ENCODE data around the gene AQP2.
A peak's percentile ranks its signal among the peaks of the same experiment; 100 is the strongest.

AQP2 gene, protein sequence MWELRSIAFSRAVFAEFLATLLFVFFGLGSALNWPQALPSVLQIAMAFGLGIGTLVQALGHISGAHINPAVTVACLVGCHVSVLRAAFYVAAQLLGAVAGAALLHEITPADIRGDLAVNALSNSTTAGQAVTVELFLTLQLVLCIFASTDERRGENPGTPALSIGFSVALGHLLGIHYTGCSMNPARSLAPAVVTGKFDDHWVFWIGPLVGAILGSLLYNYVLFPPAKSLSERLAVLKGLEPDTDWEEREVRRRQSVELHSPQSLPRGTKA

DNA sequence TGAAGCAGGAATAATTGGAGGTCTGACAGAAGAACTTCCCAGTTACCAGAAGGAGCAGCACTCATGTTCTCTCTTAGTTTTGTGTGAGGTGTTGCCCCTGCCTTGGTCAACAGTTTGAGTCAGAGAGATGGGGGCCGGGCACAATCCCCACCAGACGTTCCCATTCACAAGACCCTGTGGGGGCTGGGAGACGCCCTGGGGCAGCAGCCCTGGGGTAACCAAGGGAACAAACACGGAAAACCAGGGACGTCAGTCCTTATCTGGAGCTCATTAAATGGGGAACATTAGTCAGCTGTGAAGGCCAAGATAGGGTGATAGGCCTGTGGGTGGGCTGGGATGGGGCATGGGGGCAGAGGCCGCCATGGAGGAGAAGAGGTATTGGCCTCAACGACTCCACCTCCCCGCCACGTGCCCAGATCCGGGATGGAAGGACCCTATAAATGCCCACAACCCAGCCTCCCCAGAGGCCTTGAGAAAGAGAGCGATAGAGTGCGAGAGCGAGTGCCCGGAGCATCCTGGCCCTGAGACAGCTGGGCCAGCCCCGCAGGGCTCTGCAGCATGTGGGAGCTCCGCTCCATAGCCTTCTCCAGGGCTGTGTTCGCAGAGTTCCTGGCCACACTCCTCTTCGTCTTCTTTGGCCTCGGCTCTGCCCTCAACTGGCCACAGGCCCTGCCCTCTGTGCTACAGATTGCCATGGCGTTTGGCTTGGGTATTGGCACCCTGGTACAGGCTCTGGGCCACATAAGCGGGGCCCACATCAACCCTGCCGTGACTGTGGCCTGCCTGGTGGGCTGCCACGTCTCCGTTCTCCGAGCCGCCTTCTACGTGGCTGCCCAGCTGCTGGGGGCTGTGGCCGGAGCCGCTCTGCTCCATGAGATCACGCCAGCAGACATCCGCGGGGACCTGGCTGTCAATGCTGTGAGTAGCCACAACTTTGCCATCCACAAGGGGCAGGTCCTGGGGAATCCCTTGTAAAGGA, at the start of gene AQP2:
AQP2 (plus strand) TSS at position 465 of the 979 bp plus-strand sequence; CDS start at position 559, 94 bp downstream.
- no peak for DNase-seq

DNA sequence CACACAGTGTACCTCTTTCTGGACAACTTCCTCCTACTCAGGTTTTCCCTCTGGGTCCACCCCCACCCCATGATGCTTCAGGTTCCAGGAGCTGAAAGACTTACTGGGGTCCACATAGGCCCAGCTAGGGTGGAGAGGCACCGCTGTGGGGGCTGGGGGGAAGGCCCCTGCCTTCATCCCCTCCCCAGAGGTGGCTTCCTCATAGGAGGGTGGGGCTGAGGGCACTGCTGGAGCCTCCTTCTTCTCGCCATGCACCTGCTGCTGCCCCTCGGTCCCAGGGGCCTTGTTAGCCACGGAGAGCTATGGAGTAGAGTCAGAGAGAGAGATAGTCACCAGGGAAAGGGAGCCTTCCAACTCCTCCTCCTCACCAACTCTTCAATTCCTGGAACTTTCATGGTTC, 49.5 kb upstream of the AQP2 start:
- DNase-seq: no peak

DNA sequence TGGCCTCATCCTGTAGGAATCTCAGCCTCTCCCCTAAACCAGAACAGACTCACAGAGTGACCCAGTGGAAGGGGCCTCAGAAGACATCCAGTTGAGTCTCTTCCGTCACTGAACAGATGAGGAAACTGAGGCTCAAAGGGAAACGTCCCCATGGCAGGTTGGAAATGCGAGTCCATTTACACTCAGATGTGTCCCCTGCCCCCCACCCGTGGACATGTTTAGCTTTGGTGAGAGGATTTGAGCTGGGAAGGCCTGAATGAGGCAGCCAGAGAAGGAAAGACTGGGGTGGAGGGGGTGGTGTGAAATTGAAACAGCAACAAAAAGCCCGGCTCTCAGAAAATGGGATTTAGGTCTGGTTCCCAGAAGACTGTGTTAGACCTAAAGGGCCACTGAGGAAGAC, 48.6 kb upstream of the AQP2 start:
- DNase-seq: no peak

DNA sequence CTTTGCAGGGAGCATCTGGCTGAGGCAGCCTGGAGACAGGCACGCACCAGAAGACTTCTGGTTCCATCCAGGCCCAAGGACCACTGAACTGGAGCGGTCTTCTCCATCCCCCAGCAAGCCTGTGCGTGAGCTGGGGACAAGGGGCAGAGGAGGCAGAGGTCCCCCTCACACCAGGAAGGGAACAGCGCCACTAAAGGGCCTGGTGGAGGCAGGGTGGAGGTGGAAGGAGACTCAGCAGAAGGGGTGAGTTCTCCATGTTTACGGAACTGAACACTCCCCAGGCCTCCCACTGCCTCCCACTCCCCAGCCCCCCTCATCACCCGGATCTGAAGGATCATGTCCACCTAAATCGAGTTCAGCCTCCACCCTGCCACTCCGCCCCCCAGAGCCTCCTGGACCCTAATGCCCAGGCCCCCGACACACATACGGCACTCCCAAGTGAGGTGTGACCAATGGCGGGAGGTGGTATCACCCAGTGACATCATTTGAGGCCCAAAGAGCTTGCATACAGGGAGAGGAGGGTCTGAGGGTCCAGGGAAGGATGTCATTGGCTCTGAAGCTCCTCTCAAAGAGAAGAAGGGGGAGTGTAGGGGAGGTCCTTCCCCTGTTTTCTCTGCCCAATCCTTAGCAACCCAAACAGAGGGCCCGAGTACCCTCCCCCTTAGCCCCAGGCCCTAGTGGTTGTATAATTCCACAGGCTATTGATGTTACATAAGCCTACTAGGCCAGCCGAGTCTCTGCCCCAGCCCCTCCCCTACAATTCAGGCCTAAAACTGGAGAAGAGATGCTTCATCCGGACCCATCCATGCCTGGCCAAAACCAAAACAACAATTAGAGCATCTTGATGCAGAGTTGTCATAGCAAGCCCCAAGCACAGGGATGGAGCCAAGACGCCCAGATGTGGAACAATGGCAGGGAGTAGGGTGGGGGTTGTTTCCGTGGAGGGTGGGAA, 47.9 kb upstream of the AQP2 start:
- no peak for DNase-seq

DNA sequence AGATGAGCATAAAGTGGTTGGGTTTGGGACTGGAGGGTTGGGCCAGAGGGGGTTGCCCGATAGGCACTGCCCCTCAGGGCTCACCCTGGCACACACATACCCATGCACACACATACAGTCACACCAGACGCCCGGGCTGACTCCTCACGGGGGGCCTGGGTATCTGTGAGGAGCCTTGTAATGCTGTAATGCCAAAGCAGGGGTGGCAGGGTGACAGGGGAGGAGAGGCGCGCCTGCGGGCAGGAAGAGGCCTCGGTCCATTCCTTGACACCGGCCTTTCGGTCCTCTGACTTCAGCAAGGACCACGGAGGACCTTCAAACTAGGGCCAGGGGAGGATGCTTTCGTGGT, 47.2 kb upstream of the AQP2 start:
- DNase-seq: no peak

DNA sequence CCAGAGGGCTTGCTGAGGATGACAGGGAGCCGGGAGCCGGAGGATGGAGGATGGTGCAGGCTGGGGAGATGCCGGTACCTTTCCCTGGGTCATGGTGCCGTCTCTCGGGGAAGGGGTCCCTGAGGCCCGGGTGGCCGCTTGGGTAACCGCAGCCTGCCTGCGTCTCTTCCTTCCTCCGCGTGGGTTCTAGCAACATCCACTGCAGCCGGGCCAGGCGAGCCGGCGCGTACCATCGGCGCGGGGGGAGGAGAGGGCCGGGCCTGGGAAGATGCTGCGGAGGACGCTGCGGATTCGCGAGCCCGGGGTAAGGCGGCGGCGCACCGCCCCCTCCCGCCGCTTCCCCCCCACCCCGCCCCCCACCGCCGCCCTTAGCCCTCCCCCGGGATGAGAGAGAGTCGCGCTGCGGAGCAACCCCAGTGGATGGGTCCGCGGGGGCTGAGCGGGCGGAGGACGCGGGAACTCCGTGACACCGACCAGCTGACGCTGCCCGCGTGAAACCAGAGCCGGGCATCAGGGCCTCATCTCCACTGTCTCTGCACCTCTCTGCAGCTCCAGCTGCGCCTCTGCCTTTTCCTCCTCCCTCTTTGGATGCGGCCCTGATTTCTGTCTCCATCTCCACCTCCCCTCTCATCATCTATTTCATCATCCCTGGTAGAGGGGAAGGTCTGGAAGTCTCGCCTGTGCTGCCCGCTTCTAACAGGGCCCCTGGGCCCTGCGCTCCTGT, 46.7 kb upstream of the AQP2 start, which contains the start of gene FAIM2:
FAIM2 (minus strand) TSS at position 201 of the 724 bp plus-strand sequence; CDS start at position 93, 108 bp downstream.
- DNase-seq: peak; percentile 48

DNA sequence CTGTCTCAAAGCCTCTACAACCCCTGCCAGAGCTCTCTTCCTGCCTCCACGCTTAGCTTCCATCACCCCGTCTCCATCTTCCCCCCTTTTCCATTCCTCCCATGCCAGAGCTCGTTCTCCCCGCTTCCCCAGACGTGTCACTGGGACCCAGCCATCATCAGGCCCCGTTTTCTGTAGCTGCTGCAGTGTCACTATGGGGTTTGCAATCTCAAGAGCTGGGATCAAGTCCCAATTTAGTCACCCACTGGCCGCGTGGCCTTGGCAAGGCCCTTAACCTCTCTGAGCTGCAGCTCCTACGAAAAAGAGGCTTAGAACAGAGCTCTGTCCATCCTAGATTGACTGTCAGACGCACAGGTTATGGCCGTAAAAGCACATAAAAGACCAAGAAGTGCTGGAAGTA, 45.9 kb upstream of the AQP2 start:
- DNase-seq: no peak

DNA sequence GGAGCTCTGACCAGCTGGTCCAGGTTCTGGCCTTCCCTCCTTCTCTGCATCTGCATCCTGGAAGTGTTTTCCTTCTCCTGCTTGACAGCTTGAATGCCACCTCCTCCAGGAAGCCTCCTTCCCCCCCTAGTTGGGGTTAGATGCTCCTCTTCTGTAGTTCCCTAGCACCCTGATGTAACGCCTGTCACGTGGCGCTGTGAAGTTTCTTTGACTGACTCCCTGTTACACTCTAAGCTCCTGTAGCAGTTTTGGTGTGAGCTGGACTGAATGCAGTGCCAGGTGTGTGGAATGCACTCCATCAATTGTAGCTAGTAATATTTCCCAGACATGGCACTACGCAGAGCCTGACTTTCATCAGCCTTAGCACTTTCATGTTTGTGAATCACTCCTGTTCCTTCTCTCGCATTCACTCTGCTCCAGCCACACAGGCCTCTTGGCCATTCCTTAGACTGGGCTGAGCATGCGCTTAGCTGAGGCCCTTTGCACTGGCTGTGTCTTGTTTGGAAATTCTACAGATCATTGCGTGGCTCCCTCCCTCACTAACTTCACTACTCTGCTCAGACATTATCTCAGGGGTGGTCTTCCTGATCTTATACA, 44.7 kb upstream of the AQP2 start:
- no peak for DNase-seq

DNA sequence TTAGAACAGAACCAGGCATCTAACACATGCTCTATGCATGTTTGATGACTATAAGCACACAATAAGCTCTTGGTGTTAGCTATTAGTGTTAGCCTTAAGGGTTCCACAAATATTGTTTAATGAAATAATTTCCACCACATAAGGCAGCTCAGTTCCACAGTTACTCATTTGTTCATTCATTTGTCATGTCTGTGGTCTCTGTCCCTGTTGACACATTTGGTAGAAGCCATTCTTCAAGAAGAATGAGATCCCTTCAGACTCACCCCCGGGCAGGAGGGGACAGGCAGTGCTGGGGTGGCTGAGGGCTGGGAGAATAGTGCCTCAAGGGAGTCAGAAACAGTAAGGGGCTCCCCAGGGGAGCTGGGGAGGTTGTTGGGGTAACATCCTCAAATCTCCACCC, 43.2 kb upstream of the AQP2 start:
- DNase-seq: no peak

DNA sequence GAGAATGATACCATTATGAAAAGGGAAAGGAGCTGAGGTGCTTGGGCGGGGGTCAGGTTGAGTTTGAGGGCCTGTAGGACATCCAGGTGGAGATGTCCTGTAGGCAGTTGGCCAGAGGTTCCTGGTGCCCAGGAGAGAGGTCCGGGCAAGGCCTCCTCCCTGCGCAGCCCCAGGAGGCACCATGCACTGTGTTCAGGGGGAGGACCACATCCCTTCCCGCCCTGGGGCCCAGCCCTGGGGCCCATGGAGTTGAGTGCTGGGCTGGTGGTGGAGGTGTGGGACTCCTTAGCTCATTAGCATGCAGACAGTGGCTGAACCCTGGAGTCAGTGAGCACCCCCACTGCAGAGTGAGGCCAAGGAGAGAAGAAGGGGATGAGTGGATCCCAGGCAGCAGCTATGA, 41.2 kb upstream of the AQP2 start:
- DNase-seq: no peak

DNA sequence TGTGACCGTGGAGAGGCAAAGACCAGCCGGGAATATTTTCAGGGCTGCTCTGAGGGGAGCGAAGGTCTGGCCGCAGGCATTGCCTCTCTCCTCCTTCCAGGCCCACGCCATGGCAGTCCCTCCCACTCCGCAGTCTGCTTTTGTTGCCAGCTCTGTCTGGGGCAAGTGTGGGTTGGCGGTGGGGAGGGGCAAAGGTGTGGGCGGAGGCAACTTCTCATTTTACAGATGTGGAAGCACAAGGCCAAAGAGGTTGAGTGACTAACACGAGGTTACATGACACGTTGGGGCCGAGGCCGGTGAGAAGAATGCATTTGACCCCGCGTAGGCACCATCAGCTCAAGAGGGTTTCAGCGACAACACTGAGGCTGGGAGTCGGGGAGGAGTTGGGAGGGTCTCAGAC, 40.7 kb upstream of the AQP2 start:
- no peak for DNase-seq

DNA sequence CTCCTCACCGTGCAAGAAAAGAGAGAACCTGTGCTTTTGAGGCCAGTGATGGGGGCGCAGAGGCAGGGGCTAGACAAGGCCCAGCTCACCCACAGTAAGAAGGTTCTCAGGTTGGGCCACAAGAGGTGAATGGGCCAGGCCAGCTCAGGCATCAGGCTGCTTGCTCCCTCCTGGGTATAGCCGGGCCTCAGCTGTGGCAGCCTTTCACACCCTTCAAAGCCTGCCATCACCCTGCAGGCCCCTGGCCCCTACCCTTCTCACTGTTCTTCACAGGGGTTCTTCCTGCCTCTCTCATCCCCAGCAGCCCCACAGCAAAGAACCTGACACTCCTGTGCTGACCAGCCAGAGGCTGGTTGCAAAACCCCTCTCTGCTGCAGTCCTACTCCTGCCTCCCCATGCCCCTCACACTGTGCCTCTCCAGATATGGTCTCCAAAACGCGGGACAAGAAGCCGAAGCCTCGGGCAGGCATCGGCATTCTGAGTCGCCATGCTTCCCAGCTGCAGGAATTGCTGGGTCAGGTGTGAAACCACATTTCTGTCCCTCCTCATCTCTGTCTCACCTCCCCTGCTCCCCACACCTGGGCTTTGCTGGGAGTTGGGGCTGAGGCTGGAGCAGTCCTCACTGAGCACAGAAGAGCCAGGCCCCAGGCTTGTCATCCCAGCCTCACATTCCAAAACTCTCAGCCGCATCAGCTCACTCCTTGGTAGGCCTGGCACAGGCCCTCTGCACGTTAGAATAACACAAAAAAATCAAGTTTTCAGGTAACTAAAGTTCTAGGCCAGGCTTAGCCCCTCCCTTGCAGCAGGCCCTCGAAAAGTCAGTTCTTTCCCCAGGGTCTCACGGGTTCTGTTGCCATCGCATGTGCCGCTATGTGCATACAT, 40.0 kb upstream of the AQP2 start:
- DNase-seq: no peak

DNA sequence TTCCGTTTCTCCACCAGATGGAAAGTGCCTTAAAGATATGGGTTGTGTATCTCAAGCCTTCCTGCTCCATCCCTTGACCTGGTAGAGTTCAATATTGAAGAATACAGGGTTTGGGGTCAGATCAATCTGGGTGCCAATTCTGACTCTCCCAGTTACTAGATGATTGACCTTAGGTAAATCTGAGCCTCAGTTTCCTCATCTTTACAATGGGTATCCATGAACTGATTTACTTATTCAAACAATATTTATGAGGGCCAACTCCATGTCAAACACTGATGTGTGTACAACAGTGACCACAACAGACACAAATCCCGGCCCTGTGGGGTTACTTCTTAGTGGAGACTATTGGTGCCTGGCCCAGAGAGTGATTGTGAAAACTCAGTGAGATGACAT, 39.3 kb upstream of the AQP2 start:
- no peak for DNase-seq

DNA sequence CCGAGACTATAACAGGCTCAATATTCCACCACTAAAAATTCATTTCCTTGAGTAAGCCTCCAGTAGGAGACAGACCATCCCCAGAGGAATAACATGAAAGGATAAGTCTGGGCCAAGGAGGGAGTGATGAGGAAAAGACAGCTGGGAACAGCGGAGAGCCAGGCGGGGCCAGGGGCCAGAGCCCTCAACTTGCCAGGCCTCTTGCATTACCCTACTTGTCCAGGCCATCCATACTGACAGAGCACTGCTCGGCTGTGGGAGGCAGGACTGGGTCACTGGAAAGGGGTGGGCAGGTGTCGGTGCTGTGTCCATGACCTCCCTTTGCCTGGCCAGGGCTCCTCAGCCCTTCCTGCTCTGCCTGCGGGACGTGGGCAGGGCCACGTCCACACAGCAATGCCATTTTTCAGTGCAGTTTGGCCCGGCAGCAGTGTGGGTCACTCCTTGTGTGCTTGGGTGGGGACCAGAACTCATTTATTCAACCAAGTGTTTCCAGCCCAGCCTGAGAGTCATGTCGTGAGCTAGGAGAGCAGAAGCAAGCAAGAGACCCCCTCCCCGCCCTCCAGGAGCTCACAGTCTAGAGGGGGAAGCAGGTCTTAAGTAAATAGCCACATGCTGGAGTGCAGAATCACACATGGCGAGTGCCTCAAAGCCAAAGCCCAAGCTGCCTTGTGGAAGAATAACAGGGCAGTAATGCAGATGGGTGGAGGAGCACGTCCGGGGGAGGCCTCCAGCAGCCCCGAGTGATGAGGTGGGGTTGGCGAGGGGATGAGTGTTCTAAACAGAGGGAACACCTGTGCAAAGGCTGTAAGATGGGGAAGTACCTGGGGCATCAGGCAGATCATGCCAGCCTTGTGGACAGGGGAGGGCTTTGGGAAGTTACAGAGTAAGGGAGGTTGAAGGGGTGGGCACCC, 37.9 kb upstream of the AQP2 start:
- no peak for DNase-seq

DNA sequence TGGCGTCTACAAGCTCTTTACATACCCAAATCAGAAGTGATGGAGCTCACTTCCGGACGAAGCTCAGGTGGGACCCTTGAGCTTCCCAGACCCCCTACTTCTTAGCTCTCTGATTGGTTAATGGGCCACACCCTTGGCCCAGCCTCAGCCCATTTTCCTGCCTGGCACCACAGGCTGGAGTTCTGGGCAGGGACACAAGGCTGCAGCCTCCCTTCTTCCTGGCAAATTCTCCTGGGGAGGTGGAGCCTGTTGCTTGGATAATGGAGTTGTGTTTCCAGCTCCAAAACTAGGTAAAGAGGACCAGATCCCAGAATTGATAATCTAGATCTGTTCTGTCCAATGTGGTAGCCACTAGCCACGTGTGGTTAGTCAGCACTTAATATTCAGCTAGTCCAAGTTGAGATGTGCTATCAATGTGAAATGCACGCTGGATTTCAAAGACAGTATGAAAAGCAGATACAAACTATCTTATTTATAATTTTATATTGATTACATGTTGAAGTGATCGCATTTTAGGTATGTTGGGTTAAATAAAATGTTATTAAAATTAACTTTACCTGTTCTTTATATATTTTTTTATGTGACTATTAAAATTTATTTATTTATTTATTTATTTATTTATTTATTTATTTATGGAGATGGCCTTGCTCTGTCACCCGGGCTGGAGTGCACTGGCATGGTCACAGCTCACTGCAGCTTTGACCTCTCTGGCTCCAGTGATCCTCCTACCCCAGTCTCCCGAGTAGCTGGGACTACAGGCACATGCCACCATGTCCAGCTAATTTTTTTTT, 34.2 kb upstream of the AQP2 start:
- no peak for DNase-seq

DNA sequence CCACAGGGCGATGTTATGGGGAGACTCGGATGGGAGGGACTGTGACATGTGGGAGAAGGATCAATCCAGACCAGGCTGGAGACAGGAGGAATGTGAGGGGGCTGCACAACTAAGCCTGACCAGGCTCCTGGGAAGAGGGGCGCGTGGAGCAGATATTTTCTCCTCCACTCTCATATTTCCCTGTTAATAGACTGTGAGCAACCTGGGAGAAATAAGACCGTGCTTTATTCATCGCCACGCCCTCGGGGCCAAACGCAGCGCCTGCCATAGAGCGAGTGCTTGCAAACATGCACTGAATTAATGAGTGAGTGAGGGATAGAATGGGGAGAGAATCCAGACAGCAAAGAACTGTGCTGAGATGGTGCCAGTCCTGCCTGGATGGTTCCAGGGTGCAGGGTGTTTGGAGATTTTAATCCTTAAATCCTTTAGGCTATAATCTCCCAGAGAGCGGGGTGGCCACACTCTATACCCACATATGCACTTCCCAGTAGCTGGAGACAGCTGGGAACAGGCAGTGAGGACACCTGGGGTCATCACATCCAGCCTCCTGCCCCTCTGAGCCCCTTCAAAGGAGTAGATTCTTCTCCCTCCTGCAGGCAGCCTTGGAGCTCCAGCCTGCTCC, 33.3 kb upstream of the AQP2 start:
- DNase-seq: no peak

DNA sequence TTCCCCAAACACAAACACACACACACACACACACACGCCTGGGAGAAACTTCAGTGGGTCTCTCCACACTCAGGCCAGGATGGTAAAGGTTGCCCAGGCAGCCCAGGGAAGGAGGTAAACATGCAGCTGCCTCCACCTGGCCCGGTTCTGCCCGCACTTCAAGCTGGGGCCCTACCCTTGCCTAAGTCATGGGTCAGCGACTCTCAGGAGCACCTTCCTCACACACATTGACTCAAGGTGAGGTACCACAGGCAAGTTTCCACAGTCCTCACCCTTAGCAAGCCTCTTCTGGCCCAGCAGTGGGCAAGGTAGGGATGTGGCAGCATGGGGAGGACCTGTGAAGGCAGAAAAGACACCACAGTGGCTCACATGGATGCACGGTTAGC, 32.8 kb upstream of the AQP2 start:
- DNase-seq: no peak

DNA sequence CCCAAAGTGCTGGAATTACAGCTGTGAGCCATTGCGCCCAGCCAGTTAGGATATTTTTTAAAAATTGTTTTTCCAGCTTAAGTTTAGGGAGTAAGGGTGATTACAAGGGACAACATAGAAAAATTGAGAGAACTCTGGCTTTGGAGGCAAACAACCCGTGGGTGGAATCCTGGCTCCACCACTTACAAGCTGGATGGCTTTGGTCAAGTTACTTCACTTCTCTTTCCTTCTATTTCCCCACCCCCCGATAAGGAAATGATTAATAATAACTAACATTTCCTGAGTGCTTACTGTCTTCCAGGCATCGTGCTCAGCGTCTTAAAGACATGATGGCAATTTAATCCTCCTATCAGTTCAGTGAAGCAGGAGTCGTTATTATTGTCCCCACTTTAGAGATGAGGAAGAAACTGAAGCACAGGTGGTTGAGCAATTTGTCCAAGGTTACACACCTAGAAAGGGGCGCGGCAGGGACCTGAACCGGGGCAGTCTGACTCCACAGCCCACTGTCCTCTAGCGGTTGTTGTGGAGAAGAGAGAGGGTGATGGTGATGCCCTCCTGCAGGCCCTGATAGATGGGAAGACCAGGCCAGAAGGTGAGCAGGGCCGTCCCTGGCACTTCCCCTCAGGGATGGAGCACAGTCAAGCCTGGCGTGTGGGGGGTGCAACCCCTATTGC, 30.2 kb upstream of the AQP2 start:
- DNase-seq: no peak

Measured in CD4-positive, alpha-beta T cell treated with Interleukin-10 for 1 hour (primary cell).